CD8-positive, alpha-beta memory T cell (primary cell): Measurements from ENCODE around the gene NR2F6. TPM values are rescaled to one million over a fixed set of nuclear protein-coding genes. Genes with fewer than 3 reads are reported as not detected.

Source experiments
- CTCF ChIA-PET: fragments of 350-600 bp; sonication (Branson Sonifier 250); formaldehyde crosslinking; loops from one replicate; lab custom pipeline; 2021; ENCODE audit warnings: antibody characterized with exemption; lab: Charles Lee
- POLR2A ChIA-PET: fragments of 350-600 bp; sonication (Branson Sonifier 250); formaldehyde crosslinking; loops from one replicate; lab custom pipeline; 2021; ENCODE audit warnings: antibody characterized with exemption; lab: Charles Lee
- DNase-seq, 5 donors: peaks; one replicate each; pipeline versions ENCODE4 v3.0.0 to v3.0.0-alpha.2; 2020 to 2022; ENCODE audit warnings: mixed read lengths in 1 of 5
- H3K27ac ChIP-seq: one replicate; pipeline ENCODE4 v1.7.0; 2013; ENCODE audit warnings: low read depth, mild to moderate bottlenecking, low read length, moderate library complexity
- H3K27me3 ChIP-seq: 2 replicates; pipeline ENCODE4 v1.7.0; 2013; ENCODE audit warnings: low read length, mild to moderate bottlenecking; ENCODE audit not compliant: insufficient read depth, poor library complexity, severe bottlenecking
- H3K36me3 ChIP-seq: 2 replicates; pipeline ENCODE4 v1.7.0; 2013; ENCODE audit warnings: mild to moderate bottlenecking, low read length, moderate library complexity; ENCODE audit not compliant: insufficient read depth
- H3K4me1 ChIP-seq: 2 replicates; pipeline ENCODE4 v1.7.0; 2013; ENCODE audit warnings: mild to moderate bottlenecking, low read length, moderate library complexity; ENCODE audit not compliant: insufficient read depth
- H3K4me3 ChIP-seq: 2 replicates; pipeline ENCODE4 v1.7.0; 2013; ENCODE audit warnings: mild to moderate bottlenecking, low read length
- H3K9me3 ChIP-seq: 2 replicates; pipeline ENCODE4 v1.7.0; 2013; ENCODE audit warnings: mild to moderate bottlenecking, low read length
- H3K27ac Mint-ChIP-seq, 8 donors: one replicate each; pipeline ENCODE4 v1.8.0; 2020 to 2021; ENCODE audit warnings: mixed read lengths in 8 of 8, mild to moderate bottlenecking in 6 of 8, inconsistent platforms in 3 of 8, moderate library complexity in 3 of 8
- H3K27me3 Mint-ChIP-seq, 2 donors: one replicate each; pipeline ENCODE4 v1.8.0; 2020 to 2021; ENCODE audit warnings: mixed read lengths in 2 of 2, mild to moderate bottlenecking in 1 of 2, moderate library complexity in 1 of 2
- H3K36me3 Mint-ChIP-seq, 3 donors: one replicate each; pipeline ENCODE4 v1.8.0; 2020 to 2021; ENCODE audit warnings: mixed read lengths in 3 of 3, inconsistent platforms in 1 of 3, mild to moderate bottlenecking in 1 of 3
- H3K4me1 Mint-ChIP-seq, 3 donors: one replicate each; pipeline ENCODE4 v1.8.0; 2020 to 2021; ENCODE audit warnings: mixed read lengths in 3 of 3, inconsistent platforms in 1 of 3, mild to moderate bottlenecking in 1 of 3
- H3K4me3 Mint-ChIP-seq, 7 donors: one replicate each; pipeline ENCODE4 v1.8.0; 2020 to 2021; ENCODE audit warnings: mixed read lengths in 7 of 7, mild to moderate bottlenecking in 6 of 7, moderate library complexity in 4 of 7, inconsistent platforms in 2 of 7
- H3K9me3 Mint-ChIP-seq, 5 donors: one replicate each; pipeline ENCODE4 v1.8.0; 2020 to 2022; ENCODE audit warnings: mixed read lengths in 5 of 5, mild to moderate bottlenecking in 3 of 5, moderate library complexity in 2 of 5, inconsistent platforms in 1 of 5
- polyA plus RNA-seq: library from polyadenylated mRNA; unstranded; fragments of 300-500 nt; fragmentation: Illumina TruSeq; gene quantifications from one replicate; pipeline ENCODE4 v1.2.3, GENCODE V29; 2021
- total RNA-seq, 2 experiments: library from RNA; stranded (reverse); gene quantifications; one replicate each; pipeline ENCODE4 v1.2.3, GENCODE V29; 2021

Gene NR2F6
- total and polyA plus RNA-seq, 3 experiments from 2014 or later = 0.94 to 7.8 (median 7.4) TPM

DNA sequence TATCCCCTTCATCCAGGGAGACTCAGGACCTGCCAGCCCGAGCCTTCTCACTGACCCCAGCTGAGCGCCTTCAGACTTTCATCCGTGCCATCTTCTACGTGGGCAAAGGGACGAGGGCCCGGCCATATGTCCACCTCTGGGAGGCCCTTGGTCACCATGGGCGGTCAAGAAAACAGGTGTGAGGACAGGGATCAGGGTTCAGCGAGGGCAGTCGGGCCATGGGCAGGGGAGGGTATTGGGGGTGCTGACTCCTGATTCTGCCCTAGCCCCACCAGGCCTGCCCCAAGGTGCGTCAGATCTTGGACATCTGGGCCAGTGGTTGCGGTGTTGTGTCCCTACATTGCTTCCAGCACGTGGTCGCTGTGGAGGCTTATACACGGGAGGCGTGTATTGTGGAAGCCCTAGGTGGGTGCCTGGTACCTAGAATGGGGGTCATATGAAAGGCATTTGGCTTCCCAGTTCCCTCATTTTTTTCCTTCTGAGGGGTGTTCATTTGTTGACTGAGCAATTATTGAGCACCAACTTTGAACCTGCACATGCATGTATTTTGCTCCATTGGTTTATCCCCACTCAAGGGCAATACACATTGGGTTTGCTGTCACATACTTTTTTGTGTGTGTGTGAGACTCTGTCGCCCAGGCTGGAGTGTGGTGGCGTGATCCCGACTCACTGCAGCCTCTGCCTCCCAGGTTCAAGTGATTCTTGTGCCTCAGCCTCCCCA, 39.9 kb upstream of the NR2F6 start:
- no peak overlapping the region for H3K27ac ChIP-seq
- Mint-ChIP-seq H3K4me3 (no peak overlapping the region), H3K36me3 (no peaks in the 10 kb centered on the region), H3K27ac (no peak overlapping the region), H3K9me3 (no peaks in the 10 kb centered on the region), H3K27me3 (peaks cover 0 to 8% of the 10 kb centered on the region in 2 donors), H3K4me1 (peaks cover 4 to 10% (median 4%) of the 10 kb centered on the region in 3 donors)
- no peak overlapping the region for H3K4me3 ChIP-seq
- DNase-seq = no peak
- CTCF ChIA-PET = interaction anchor here (8.8 kb wide), 1 partner anchor 23 kb away, joined by 93 read pairs; the partner anchor contains the start of genes BABAM1 and USHBP1
- H3K27me3 ChIP-seq = no peaks in the 10 kb centered on the region
- peaks cover 9% of the 10 kb centered on the region for H3K4me1 ChIP-seq
- H3K36me3 ChIP-seq = no peaks in the 10 kb centered on the region
- no peaks in the 10 kb centered on the region for H3K9me3 ChIP-seq
- POLR2A ChIA-PET = no interaction called here

DNA sequence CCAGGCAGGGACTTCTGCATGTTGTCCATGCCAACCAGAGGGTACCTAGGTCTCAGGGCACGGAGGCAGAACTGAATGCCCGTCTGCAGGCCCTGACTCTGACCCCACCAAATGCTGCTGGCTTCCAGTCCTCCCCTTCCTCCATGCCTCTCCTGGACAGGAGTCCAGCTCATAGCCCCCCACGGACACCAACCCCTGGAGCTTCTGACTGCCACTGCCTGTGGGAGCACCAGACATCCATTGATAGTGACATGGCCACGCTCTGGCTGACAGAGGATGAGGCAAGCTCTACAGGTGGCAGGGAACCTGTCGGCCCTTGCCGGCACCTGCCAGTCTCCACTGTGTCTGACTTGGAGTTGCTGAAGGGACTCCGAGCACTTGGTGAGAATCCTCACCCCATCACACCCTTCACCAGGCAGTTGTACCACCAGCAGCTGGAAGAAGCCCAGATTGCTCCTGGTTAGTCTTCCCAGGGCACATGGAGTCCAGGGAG, 37.8 kb upstream of the NR2F6 start:
- no peaks in the 10 kb centered on the region for H3K36me3 ChIP-seq
- Mint-ChIP-seq H3K36me3 (peaks cover 0 to 6% (median 0%) of the 10 kb centered on the region in 3 donors), H3K4me1 (peaks cover 4 to 10% (median 4%) of the 10 kb centered on the region in 3 donors), H3K27ac (no peak overlapping the region), H3K4me3 (peak overlapping the region in 2 of 7 donors; percentile 24 to 37), H3K27me3 (peaks cover 0 to 8% of the 10 kb centered on the region in 2 donors), H3K9me3 (no peaks in the 10 kb centered on the region)
- CTCF ChIA-PET = interaction anchor here (0.9 to 8.8 kb wide), 14 partner anchors 8 to 512 kb away, joined by 3 to 93 read pairs (median 4); partner anchors contain the start of genes BABAM1, MRPL34, USE1 and USHBP1
- no peaks in the 10 kb centered on the region for H3K9me3 ChIP-seq
- H3K27me3 ChIP-seq = no peaks in the 10 kb centered on the region
- peaks cover 9% of the 10 kb centered on the region for H3K4me1 ChIP-seq
- DNase-seq = no peak
- H3K27ac ChIP-seq = no peak overlapping the region
- POLR2A ChIA-PET = no interaction called here
- H3K4me3 ChIP-seq = no peak overlapping the region

DNA sequence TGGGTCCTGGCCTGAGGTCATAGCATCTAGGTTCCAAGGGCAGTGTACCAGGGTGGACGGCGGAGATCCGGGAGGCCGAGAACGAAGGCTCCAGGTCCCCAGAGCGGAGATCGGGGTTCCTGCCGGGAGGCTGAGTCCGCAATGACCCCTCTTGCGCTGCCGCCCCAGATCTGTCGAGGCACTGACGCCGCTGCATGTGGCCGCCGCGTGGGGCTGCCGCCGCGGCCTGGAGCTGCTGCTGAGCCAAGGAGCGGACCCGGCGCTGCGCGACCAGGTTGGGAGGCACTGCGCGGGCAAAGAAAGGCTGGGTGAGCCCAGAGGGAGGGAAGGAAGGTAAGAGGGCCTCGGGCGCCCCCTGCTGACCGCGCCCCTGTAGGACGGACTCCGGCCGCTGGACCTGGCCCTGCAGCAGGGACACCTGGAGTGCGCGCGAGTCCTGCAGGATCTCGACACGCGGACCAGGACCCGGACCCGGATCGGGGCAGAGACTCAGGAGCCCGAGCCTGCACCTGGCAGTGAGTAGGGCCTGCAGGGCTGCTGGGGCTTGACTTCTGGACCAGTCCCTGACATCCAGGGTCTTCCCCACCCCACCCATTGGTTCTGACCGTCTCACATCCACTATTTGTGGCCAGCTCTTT, 36.9 kb upstream of the NR2F6 start:
- H3K4me3 ChIP-seq = peak overlapping the region; percentile 70
- peaks cover 4 to 10% (median 4%) of the 10 kb centered on the region in 3 donors for H3K4me1 Mint-ChIP-seq
- H3K27ac Mint-ChIP-seq = peak overlapping the region in 1 of 8 donors; percentile 26
- DNase-seq = peak; percentile 65 to 81 (median 72)
- H3K9me3 Mint-ChIP-seq = no peaks in the 10 kb centered on the region
- no peaks in the 10 kb centered on the region for H3K9me3 ChIP-seq
- H3K36me3 ChIP-seq = no peaks in the 10 kb centered on the region
- H3K27ac ChIP-seq = no peak overlapping the region
- peaks cover 9% of the 10 kb centered on the region for H3K4me1 ChIP-seq
- H3K36me3 Mint-ChIP-seq = peaks cover 0 to 10% (median under 1%) of the 10 kb centered on the region in 3 donors
- H3K27me3 ChIP-seq = no peaks in the 10 kb centered on the region
- ChIA-PET POLR2A (interaction anchor here (0.8 to 1.2 kb wide), 3 partner anchors 15 to 77 kb away, joined by 3 read pairs; partner anchors contain the start of genes BABAM1 and USE1), CTCF (interaction anchor here (0.8 to 8.8 kb wide), 16 partner anchors 9 to 511 kb away, joined by 3 to 93 read pairs (median 4); partner anchors contain the start of genes BABAM1, USE1 and USHBP1)
- peaks cover 0 to 4% of the 10 kb centered on the region in 2 donors for H3K27me3 Mint-ChIP-seq
- peak overlapping the region; percentile 36 to 85 (median 82) for H3K4me3 Mint-ChIP-seq

DNA sequence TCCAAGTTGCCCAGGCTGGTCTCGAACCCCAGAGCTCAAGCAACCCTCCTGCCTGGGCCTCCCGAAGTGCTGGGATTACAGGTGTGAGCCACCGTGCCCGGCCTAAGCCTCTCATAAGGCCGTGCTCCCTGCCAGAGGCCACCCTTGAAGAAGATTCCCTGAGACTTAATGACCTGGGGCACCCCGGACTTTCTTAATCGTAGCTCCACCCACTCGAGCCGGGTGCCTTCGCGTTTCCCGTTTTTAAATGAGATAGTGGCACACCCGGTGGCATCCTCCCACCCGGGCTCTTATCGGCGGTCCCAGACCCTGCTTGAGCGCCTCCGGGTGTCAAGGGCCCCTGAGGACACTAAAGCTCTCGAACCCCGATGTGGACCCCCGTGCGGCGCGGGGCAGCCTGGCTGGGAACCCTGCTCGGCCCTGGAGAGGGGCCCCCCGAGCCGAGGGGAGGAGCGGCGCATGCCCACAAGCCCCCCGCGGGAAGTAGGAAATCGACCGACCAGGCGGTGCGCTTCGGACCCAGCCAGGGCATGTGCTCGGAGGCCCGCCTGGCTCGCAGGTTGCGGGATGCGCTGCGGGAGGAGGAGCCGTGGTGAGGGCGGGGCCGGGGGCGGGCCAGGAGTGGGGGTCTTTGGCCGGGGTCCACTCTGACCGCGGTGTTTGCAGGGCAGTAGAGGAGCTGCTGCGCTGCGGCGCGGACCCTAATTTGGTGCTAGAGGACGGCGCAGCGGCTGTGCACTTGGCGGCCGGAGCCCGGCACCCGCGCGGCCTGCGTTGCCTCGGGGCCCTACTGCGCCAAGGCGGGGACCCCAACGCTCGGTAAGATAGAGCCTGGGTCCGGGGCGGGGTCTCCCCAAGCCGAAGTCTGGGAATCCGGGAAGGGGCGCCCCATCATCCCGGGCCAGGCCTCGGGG, 35.9 kb upstream of the NR2F6 start, which contains the start of gene ANKLE1:
TSS of gene ANKLE1 (plus strand) at position 511 of the 914 bp plus-strand sequence. CDS start at position 531, 20 bp downstream.
- Histone ChIP-seq H3K36me3 (peaks cover 2% of the 10 kb centered on the region), H3K4me3 (peak within 1 kb of the TSS; percentile 70), H3K27ac (no peak within 1 kb of the TSS), H3K27me3 (no peaks in the 10 kb centered on the region), H3K9me3 (no peaks in the 10 kb centered on the region), H3K4me1 (peaks cover 9% of the 10 kb centered on the region)
- Mint-ChIP-seq H3K4me3 (peak within 1 kb of the TSS; percentile 37 to 85 (median 82)), H3K4me1 (peaks cover 4 to 10% (median 5%) of the 10 kb centered on the region in 3 donors), H3K27ac (peak within 1 kb of the TSS in 1 of 8 donors; percentile 72), H3K27me3 (no peaks in the 10 kb centered on the region), H3K36me3 (peaks cover 0 to 20% (median 4%) of the 10 kb centered on the region in 3 donors), H3K9me3 (no peaks in the 10 kb centered on the region)
- POLR2A ChIA-PET = interaction anchor here (0.8 to 1.2 kb wide), 4 partner anchors 14 to 76 kb away, joined by 3 to 4 read pairs (median 3); partner anchors contain the start of genes BABAM1 and USE1
- CTCF ChIA-PET = interaction anchor here (0.7 to 8.8 kb wide), 12 partner anchors 9 to 510 kb away, joined by 3 to 93 read pairs (median 4); partner anchors contain the start of genes BABAM1 and USHBP1
- DNase-seq = peak in 1 of 5 donors; percentile 58

DNA sequence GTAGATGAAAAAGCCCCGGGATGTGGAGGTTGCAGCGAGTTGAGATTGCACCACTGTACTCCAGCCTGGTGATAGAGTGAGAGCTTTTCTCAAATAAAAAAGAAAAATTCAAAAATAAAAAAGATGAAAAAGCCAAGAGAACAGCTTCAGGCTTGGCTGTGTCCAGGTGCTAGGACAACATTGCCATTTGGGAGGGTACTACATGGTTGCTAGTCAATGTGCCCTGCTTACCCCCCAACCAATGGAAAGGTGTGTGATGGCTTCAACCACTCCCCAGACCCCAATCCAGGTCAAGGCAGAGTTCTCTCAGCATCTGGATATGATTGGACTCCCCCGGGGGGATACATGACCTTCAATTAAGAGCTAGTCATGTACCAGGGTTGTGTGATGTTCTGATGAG, 33.7 kb upstream of the NR2F6 start:
- H3K36me3 ChIP-seq = peaks cover 15% of the 10 kb centered on the region
- Mint-ChIP-seq H3K27ac (no peak overlapping the region), H3K4me1 (peaks cover 4 to 10% (median 5%) of the 10 kb centered on the region in 3 donors), H3K27me3 (no peaks in the 10 kb centered on the region), H3K9me3 (no peaks in the 10 kb centered on the region), H3K4me3 (peak overlapping the region in 2 of 7 donors; percentile 9 to 54), H3K36me3 (peaks cover 0 to 38% (median 7%) of the 10 kb centered on the region in 3 donors)
- H3K9me3 ChIP-seq = no peaks in the 10 kb centered on the region
- peaks cover 9% of the 10 kb centered on the region for H3K4me1 ChIP-seq
- DNase-seq = no peak
- ChIA-PET CTCF (interaction anchor here (4.5 to 8.8 kb wide), 3 partner anchors 12 to 508 kb away, joined by 23 to 93 read pairs (median 24); partner anchors contain the start of genes BABAM1 and USHBP1), POLR2A (interaction anchor here (0.8 kb wide), 1 partner anchor 30 kb away, joined by 4 read pairs; the partner anchor contains the start of gene DDA1)
- H3K27me3 ChIP-seq = no peaks in the 10 kb centered on the region
- no peak overlapping the region for H3K27ac ChIP-seq
- no peak overlapping the region for H3K4me3 ChIP-seq

DNA sequence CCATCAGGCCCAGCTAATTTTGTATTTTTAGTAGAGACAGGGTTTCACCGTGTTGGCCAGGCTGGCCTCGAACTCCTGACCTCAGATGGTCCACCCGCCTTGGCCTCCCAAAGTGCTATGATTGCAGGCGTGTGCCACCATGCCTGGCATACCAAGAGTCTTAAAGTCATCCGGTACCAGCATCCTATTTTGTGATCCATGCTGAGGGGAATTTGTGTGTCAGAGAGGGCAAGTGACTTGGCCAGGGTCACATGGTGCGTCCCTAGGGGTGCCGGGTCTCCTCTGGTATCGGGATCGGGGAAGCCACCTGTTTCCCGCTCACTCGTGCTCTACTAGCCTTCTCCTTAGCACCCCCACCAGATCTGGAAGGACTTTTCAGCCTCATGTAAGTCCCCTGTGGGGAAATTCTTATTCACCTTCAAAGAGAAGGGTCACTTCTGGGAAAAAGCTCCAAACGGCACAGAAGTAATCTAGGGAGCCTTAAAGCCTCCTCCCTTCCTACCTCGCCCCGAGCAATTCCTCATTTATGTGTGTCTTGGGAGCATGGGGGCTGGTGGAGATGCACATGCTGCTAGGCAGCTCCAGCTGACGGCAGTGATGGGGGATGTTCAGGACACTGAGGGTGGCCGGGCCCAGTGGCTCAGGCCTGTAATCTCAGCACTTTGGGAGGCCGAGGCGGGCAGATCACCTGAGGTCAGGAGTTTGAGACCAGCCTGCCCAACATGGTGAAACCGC, 29.9 kb upstream of the NR2F6 start:
- Histone ChIP-seq H3K9me3 (no peaks in the 10 kb centered on the region), H3K4me1 (no peaks in the 10 kb centered on the region), H3K4me3 (no peak overlapping the region), H3K27me3 (no peaks in the 10 kb centered on the region), H3K27ac (no peak overlapping the region), H3K36me3 (peaks cover 33% of the 10 kb centered on the region)
- H3K4me3 Mint-ChIP-seq = no peak overlapping the region
- POLR2A ChIA-PET = interaction anchor here (0.7 kb wide), 1 partner anchor 109 kb away, joined by 4 read pairs; no protein-coding TSS in a partner anchor
- peaks cover 0 to 60% (median 10%) of the 10 kb centered on the region in 3 donors for H3K36me3 Mint-ChIP-seq
- no peaks in the 10 kb centered on the region for H3K27me3 Mint-ChIP-seq
- no peaks in the 10 kb centered on the region for H3K9me3 Mint-ChIP-seq
- peak overlapping the region in 1 of 8 donors; percentile 26 for H3K27ac Mint-ChIP-seq
- CTCF ChIA-PET = no interaction called here
- no peak for DNase-seq
- peaks cover 0 to 1% (median 0%) of the 10 kb centered on the region in 3 donors for H3K4me1 Mint-ChIP-seq
